Hepatocyte (in vitro differentiated cells): Measurements from ENCODE around the gene CPEB2.

ENCODE experiments used
- CTCF ChIP-seq: fragments of 200-600 bp; sonication (generic); IDR thresholded peaks from 2 replicates; pipeline ENCODE4 v1.5.1; 2016; ENCODE audit warnings: antibody characterized with exemption, mild to moderate bottlenecking; ENCODE audit not compliant: poor library complexity
- EZH2 ChIP-seq: fragments of 200-600 bp; sonication (generic); IDR thresholded peaks from 2 replicates; pipeline ENCODE4 v1.6.1; 2016; ENCODE audit warnings: antibody characterized with exemption, mild to moderate bottlenecking, borderline replicate concordance
- EZH2phosphoT487 ChIP-seq: fragments of 200-600 bp; sonication (generic); IDR thresholded peaks from one replicate; pipeline ENCODE4 v1.6.1; 2018; ENCODE audit warnings: antibody characterized with exemption, mild to moderate bottlenecking, low read depth, moderate library complexity; ENCODE audit not compliant: unreplicated experiment, severe bottlenecking

GRCh38 chr4:15100380-15100779, 98.1 kb downstream of the CPEB2 start:
- TF ChIP-seq CTCF (no peak), EZH2phosphoT487 (no peak), EZH2 (no peak)
